Activated CD8-positive, alpha-beta T cell treated with anti-CD3 and anti-CD28 coated beads for 36 hours (primary cell): ENCODE data around the gene CDKAL1. TPM values are rescaled to one million over a fixed set of nuclear protein-coding genes. Genes with fewer than 3 reads are reported as not detected.

Source experiments
- ATAC-seq: fragments of 200-7000 bp; cut with Tn5 transposase; one replicate; pipeline ENCODE4 v1.10.0; 2021; ENCODE audit warnings: mild to moderate bottlenecking, moderate library complexity
- CTCF ChIA-PET: fragments of 350-600 bp; sonication (Branson Sonifier 250); formaldehyde crosslinking; loops from one replicate; lab custom pipeline; 2021; ENCODE audit warnings: antibody characterized with exemption; lab: Charles Lee
- POLR2A ChIA-PET: fragments of 350-600 bp; sonication (Branson Sonifier 250); formaldehyde crosslinking; loops from one replicate; lab custom pipeline; 2021; ENCODE audit warnings: antibody characterized with exemption; lab: Charles Lee
- DNase-seq: peaks from one replicate; pipeline ENCODE4 v3.0.0-alpha.2; 2020
- H3K27ac Mint-ChIP-seq: one replicate; pipeline ENCODE4 v1.8.0; 2021; ENCODE audit warnings: mild to moderate bottlenecking, mixed read lengths
- H3K27me3 Mint-ChIP-seq: one replicate; pipeline ENCODE4 v1.8.0; 2021; ENCODE audit warnings: mixed read lengths
- H3K36me3 Mint-ChIP-seq: one replicate; pipeline ENCODE4 v1.8.0; 2021; ENCODE audit warnings: low read depth, mixed read lengths
- H3K4me1 Mint-ChIP-seq: one replicate; pipeline ENCODE4 v1.8.0; 2021; ENCODE audit warnings: low read depth, mixed read lengths
- H3K4me3 Mint-ChIP-seq: one replicate; pipeline ENCODE4 v1.8.0; 2021; ENCODE audit warnings: mild to moderate bottlenecking, moderate library complexity, mixed read lengths
- H3K9me3 Mint-ChIP-seq: one replicate; pipeline ENCODE4 v1.8.0; 2021; ENCODE audit warnings: mixed read lengths
- intact Hi-C: fragments of 100-400 bp; cut with micrococcal nuclease; formaldehyde crosslinking; loops from one replicate; pipeline ENCODE4 v1.10.0; 2022
- total RNA-seq, 2 experiments: library from RNA; stranded (reverse); gene quantifications; one replicate each; pipeline ENCODE4 v1.2.3, GENCODE V29; 2021
- TF ChIP-seq, protein P1 (sequence below): fragments of 200-600 bp; IDR thresholded peaks from one replicate; pipeline ENCODE4 v1.8.0; 2022; ENCODE audit warnings: antibody characterized with exemption, mild to moderate bottlenecking

Gene CDKAL1
- total RNA-seq, 2 experiments from 2014 or later, result 21.6 to 23.6 TPM

DNA sequence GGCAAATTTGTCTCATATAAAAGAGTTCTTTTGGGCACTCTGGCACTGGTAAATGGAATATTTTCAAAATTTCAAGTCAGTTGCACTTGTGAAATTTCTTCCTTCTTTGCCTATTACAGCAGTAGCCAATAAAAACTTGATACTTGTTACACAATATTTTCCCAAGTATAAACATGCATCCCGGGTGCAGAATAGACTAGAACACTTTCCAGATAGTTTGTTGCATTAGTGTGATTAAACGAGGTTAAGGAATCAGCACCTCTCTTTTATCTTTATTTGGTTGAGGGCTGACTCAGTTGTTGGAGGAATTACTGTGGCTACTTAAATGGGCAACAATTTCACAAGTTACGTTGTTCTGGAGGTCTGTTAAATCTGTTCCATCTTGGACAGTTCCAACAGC lies 467.5 kb downstream of the CDKAL1 start:
- intact Hi-C loops, result no loop called here
- no peak overlapping the region for H3K4me3 Mint-ChIP-seq
- H3K27ac Mint-ChIP-seq, result no peak overlapping the region
- H3K4me1 Mint-ChIP-seq, result no peaks in the 10 kb centered on the region
- H3K9me3 Mint-ChIP-seq, result no peaks in the 10 kb centered on the region
- TF ChIP-seq, protein P1, sequence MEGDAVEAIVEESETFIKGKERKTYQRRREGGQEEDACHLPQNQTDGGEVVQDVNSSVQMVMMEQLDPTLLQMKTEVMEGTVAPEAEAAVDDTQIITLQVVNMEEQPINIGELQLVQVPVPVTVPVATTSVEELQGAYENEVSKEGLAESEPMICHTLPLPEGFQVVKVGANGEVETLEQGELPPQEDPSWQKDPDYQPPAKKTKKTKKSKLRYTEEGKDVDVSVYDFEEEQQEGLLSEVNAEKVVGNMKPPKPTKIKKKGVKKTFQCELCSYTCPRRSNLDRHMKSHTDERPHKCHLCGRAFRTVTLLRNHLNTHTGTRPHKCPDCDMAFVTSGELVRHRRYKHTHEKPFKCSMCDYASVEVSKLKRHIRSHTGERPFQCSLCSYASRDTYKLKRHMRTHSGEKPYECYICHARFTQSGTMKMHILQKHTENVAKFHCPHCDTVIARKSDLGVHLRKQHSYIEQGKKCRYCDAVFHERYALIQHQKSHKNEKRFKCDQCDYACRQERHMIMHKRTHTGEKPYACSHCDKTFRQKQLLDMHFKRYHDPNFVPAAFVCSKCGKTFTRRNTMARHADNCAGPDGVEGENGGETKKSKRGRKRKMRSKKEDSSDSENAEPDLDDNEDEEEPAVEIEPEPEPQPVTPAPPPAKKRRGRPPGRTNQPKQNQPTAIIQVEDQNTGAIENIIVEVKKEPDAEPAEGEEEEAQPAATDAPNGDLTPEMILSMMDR, result no peak
- no peak for DNase-seq
- no peak for ATAC-seq
- H3K36me3 Mint-ChIP-seq, result peaks cover 42% of the 10 kb centered on the region
- CTCF ChIA-PET, result no interaction called here
- no peaks in the 10 kb centered on the region for H3K27me3 Mint-ChIP-seq
- POLR2A ChIA-PET, result no interaction called here

- Mint-ChIP-seq H3K36me3 (peaks cover 49% of the 10 kb centered on the region), H3K4me1 (no peaks in the 10 kb centered on the region), H3K9me3 (peaks cover 2% of the 10 kb centered on the region), H3K27ac (no peak overlapping the region), H3K27me3 (no peaks in the 10 kb centered on the region), H3K4me3 (no peak overlapping the region)
- TF ChIP-seq, protein P1, result no peak
- intact Hi-C loops, result no loop called here
- ChIA-PET CTCF (no interaction called here), POLR2A (no interaction called here)
- DNase-seq, result no peak
- no peak for ATAC-seq
Observed at GRCh38 chr6:21003780-21004541, 469.7 kb downstream of the CDKAL1 start.

DNA sequence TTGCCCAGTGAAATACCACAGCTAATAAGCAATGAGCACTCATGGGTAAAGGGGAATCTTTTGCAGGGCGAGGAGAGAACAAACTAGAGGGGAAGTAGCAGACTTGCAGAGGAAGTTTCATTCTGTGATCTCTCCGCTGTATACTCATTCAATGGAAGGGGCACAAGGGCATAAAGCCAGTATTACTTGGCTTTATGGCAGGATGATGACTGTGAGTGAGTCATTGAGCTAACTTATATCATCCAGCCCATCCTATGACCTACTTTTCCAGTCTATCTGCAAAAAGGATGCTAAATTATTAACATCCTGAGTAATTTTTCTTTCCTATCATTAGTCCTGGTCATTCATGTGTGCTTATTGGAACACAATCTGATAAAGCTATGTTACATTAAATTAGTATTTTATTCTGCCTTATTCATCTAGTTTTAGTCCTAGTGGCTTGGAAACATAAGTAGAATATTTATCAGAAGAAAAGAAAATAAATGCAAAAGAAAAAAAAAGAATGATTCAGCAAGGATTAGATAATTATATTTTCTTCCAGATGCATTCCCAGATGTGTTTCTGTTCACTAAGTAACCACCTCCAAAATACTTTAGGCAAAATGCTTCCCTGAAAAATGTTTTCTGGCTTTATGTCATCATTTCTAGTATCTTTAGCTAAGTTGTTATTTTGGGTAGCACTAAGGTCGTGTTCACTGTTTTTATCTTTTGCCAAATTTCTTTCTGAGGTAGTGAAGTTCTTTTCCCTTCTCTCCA lies 471.7 kb downstream of the CDKAL1 start:
- ChIA-PET POLR2A (no interaction called here), CTCF (no interaction called here)
- Mint-ChIP-seq H3K4me3 (no peak overlapping the region), H3K9me3 (peaks cover 10% of the 10 kb centered on the region), H3K36me3 (peaks cover 50% of the 10 kb centered on the region), H3K27me3 (no peaks in the 10 kb centered on the region), H3K27ac (no peak overlapping the region), H3K4me1 (no peaks in the 10 kb centered on the region)
- no peak for ATAC-seq
- TF ChIP-seq, protein P1, result no peak
- DNase-seq, result no peak
- intact Hi-C loops, result no loop called here

GRCh38 chr6:21019614-21020013 lies 485.4 kb downstream of the CDKAL1 start:
- TF ChIP-seq, protein P1, result no peak
- ChIA-PET POLR2A (no interaction called here), CTCF (no interaction called here)
- intact Hi-C loops, result no loop called here
- no peaks in the 10 kb centered on the region for H3K27me3 Mint-ChIP-seq
- H3K4me1 Mint-ChIP-seq, result no peaks in the 10 kb centered on the region
- ATAC-seq, result no peak
- no peak overlapping the region for H3K27ac Mint-ChIP-seq
- H3K36me3 Mint-ChIP-seq, result peaks cover 23% of the 10 kb centered on the region
- H3K9me3 Mint-ChIP-seq, result peaks cover 9% of the 10 kb centered on the region
- DNase-seq, result no peak
- H3K4me3 Mint-ChIP-seq, result no peak overlapping the region
